Frontal cortex (tissue), 4 donors: ENCODE results near the gene GPR84. TPM values are rescaled to one million over a fixed set of nuclear protein-coding genes. Genes with fewer than 3 reads are reported as not detected.
A peak's percentile ranks its signal among the peaks of the same experiment; 100 is the strongest.

Source experiments
- DNase-seq, 2 donors: peaks; one replicate each; pipeline ENCODE4 v3.0.0; 2012; ENCODE audit warnings: low spot score in 2 of 2
- FAIRE-seq: peaks from 2 replicates; lab custom pipeline; 2012; peaks lifted over from hg19 to GRCh38; lab: Jason Lieb, UNC
- total RNA-seq: library from RNA; depleted of rRNA; stranded (reverse); fragments of >200 nt; gene quantifications from one replicate; pipeline ENCODE4 v1.2.3, GENCODE V29; 2014
- donor health status: control.
- donor health status: control.
- donor health status: control.

The GPR84 gene
- not detected for total RNA-seq

- FAIRE-seq, result no peak
- no peak for DNase-seq
These were observed at the start of gene GPR84 for GRCh38 chr12:54364413-54364812. Gene GPR84 (minus strand): TSS chr12:54364486. CDS start chr12:54363851, 635 bp downstream.

DNA sequence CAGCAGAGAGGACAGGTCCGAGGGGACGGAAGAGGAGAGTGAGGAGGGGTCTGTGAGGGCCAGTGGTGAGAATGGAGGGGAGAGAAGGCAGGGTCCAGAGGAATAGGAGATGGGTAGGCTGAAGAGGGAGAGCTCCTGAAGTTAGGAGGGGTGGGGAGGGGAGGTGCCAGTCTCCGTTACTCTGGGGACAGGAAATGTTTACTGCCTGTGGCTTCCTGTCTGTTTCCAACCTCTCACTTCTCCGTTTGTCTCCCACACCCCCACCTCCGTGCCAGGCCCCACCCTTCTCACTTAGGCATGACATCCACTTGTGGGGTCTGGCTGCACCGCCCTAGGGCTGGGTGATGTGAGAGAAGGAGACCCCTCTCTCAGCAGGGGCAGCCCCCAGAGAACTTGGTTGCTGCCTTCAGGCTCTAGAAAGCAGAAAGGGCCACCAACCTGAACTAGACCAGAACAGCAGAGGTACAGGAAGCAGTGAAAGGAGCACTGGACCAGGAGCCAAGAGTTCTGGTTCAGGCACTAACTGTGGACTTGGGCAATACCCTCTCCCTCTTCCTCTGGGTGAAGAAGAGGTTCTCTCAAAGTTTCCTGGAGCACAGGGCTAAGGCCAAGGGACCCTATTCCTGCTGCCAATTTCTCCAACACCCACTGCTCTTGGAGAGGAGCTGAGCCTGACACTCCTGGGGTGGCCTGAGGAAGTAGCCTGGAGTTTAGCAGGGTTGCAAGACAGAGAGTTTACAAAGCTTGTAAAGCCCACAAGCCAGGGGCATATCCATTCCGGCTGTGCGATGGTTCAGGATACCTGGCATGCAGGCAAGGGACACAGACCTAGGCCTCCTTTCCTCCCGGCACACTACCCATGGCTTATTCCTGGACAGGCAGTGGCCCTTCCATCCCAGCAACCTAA, 49.3 kb upstream of the GPR84 start:
- DNase-seq (no peak), FAIRE-seq (no peak)

GRCh38 chr12:54412786-54413185, 48.5 kb upstream of the GPR84 start:
- DNase-seq (no peak), FAIRE-seq (no peak)

DNA sequence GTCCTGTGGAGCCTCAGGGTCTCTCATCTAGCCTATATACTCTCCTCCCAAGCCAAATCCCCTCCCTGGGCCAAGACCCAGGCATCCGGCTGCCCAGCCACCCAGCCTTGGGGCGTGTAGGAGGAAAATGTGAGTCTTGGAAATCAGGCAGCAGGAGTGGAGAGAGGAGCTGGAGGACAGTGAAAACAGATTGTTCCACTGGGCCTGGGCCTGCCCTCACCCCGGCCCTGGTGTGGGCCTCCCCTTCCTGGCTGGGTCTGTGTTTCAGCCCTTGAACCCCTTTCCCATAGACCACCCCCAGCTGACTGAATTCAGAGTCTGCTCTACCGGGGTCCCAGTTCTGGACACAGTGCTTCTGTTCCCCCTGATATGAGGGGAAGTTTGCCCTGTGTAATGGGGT, 48.1 kb upstream of the GPR84 start:
- DNase-seq, result no peak
- no peak for FAIRE-seq

DNA sequence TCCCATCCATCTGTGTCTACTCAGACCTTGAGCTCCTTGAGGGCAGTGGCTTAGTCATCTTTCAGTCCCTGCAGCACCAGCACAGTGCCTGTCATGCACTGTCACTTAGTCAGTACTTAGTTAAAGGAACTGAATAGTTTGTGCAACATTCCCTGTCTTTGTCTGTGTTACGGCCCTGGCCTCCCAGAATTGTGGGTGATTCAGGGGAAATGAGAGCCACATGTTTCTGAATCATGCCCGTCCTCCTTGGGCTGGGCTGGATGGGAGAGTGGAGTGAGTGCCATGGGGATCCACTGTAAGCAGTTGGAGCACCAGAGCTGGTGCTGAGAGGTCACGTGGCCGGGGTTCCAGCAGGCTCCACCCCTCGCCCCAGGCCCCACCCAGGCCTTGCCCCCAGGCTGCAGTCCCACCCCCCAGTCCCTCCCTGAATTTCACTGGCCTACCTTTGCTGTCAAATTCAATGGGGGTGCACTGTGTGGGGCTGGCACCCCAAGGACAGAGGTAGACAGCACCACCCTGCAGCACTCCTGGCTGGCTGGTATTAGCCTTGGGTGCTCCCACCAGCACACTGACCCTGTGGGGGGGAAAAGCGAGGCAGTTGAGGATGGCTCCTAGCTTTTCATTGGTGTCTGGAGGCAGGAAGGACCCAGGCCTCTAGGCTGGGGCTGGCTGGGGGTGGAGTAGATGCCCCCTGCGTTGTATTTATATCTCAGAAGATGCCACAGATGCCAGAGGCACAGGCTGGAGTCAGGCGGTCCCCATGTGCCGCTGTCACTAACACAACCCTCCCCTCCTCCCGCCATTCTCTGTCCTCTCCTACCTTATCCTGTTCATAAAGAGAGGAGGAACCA, 47.3 kb upstream of the GPR84 start:
- DNase-seq (no peak), FAIRE-seq (no peak)

- no peak for DNase-seq
- no peak for FAIRE-seq
These were observed 45.0 kb upstream of the GPR84 start for GRCh38 chr12:54409267-54409666.

GRCh38 chr12:54407183-54407905, 43.1 kb upstream of the GPR84 start:
- no peak for DNase-seq
- no peak for FAIRE-seq

GRCh38 chr12:54405573-54405972, 41.3 kb upstream of the GPR84 start:
- no peak for DNase-seq
- FAIRE-seq, result no peak

DNA sequence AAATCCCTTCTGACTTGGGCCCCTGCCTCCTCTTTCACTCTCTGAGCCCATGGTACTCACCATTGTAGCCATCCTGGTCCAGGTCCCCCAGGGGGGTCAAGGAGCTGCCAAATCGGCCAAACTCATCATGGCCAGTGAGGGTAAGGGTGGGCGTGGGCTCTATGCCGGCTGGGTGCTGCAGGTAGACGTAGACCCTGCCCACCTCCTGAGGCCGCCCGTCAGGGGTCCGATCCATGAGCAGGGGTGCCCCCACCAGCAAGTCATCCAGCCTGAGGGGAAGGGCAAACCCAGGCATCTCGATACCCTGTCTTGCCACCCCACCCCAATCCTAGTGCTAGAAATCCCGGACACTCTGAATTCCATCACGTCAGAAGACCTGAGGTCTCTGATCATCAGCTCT, 40.8 kb upstream of the GPR84 start:
- DNase-seq, result no peak
- FAIRE-seq, result no peak

DNA sequence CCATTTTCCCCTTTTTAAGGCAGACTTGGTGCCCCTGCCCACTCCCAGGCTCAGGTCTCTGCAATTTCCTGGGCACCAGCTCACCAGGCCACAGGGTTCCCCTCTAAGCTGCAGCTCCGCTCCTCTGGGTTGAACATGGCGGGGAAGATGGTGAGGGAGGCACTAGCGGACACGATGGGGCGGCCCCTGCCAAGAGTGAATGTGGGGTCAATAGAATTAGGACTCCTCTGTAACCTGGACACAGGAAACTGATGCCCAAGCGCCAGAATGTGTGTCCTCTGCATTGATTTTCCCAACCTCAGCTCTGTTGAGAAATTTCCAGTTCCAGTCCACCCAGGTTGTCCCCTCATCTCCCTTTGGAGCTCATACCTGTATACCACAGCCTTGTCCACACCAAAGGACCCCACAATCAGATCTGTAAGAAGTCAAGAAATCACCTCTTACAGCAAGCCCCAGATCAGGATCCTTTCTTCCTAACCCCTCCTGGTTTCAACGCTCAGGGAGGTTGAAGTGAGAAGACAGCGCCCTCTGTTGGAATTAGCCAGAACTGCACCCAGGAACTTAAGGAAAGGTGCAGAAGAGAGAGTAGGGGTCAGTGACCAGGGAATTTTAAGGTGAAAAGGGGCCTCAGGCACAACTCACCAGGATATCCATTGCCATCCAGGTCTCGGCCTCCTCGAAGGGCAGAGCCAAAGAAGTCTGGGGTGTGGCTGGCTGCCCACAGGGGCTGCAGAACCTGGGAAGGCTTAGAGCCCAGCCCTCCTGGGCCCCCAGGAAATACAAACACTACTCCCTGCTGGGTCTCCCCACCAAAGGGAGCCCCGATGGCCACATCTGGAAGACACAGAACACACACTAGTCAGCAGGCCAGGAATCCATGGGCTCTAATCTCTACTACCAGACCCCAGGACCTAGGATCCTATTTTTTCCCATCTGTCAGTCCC, 40.0 kb upstream of the GPR84 start:
- DNase-seq, result no peak
- no peak for FAIRE-seq

DNA sequence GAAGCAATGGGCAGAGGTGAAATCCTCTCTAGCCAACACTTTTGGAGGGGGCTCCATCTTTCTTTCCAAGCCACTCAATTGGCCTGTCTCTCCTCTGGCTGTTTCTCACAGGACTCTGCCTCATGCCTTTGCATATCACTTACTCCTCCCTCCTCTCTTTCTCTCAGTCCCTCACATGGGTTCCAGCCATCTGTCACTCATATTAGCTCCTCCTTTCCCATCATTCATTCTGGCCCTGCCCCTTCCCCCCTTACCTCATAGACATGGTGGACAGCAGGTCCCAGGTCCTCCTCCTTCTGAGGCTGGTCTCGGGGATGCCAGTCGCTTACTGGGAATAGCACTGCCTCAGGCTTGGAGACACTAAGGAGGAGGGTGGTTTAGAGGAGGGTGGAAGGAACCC, 36.8 kb upstream of the GPR84 start:
- DNase-seq, result no peak
- no peak for FAIRE-seq

GRCh38 chr12:54398995-54399793, 34.9 kb upstream of the GPR84 start:
- peak; percentile 70 to 87 for DNase-seq
- no peak for FAIRE-seq

GRCh38 chr12:54398218-54398617, 33.9 kb upstream of the GPR84 start:
- DNase-seq (no peak), FAIRE-seq (no peak)

- DNase-seq, result no peak
- FAIRE-seq, result no peak
These were observed 32.9 kb upstream of the GPR84 start for GRCh38 chr12:54397157-54397556.

DNA sequence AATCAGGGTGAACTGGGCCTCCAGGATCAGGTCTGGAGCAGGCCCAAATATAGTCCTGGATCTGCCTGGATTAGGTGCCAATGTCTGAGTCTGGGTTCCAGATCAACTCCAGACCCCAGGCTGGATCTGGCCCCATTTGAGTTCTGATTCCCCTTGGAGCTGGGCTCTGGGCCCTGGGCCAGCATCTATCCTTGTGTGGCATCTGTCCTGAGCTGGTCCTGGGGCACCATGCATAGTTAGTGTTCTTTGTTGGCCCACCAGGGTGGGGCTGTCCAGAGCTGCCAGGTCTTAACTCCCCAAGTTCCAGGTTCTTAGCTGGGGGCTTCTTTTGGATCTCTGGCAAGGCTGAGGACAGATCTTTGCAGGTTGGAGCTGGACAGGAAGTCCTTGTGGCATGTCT, 31.3 kb upstream of the GPR84 start:
- FAIRE-seq, result no peak
- no peak for DNase-seq

- DNase-seq (no peak), FAIRE-seq (no peak)
These were observed 30.7 kb upstream of the GPR84 start for GRCh38 chr12:54394986-54395385.

- FAIRE-seq, result no peak
These were observed 30.0 kb upstream of the GPR84 start for GRCh38 chr12:54394281-54394719.

GRCh38 chr12:54393743-54394142, 29.5 kb upstream of the GPR84 start:
- FAIRE-seq (no peak), DNase-seq (no peak)

More at GRCh38 chr12:54394281-54394719, 30.0 kb upstream of the GPR84 start:
- DNase-seq, result no peak
